Upper lobe of left lung (tissue), 6 donors: ENCODE measurements around the gene MANSC1. TPM values are rescaled to one million over a fixed set of nuclear protein-coding genes. Genes with fewer than 3 reads are reported as not detected.

Experiments
- ATAC-seq, 2 donors: fragments of 200-7000 bp; cut with Tn5 transposase; one replicate each; pipeline ENCODE4 v1.9.1; 2022; ENCODE audit warnings: mild to moderate bottlenecking in 2 of 2, moderate library complexity in 2 of 2; ENCODE audit not compliant: low FRiP score in 2 of 2
- DNase-seq, 2 donors: peaks; one replicate each; pipeline ENCODE4 v3.0.0-alpha.2; 2019 to 2020
- H3K27ac ChIP-seq, 4 donors: fragments of 200-600 bp; sonication (generic); one replicate each; pipeline ENCODE4 v1.5.1; 2016 to 2019
- H3K27me3 ChIP-seq, 4 donors: fragments of 200-600 bp; sonication (generic); one replicate each; pipeline ENCODE4 v1.5.1; 2017 to 2019
- H3K36me3 ChIP-seq, 4 donors: fragments of 200-600 bp; sonication (generic); one replicate each; pipeline ENCODE4 v1.5.1; 2016 to 2019
- H3K4me1 ChIP-seq, 4 donors: fragments of 200-600 bp; sonication (generic); one replicate each; pipeline ENCODE4 v1.5.1; 2018 to 2019
- H3K4me3 ChIP-seq, 4 donors: fragments of 200-600 bp; sonication (generic); one replicate each; pipeline ENCODE4 v1.5.1; 2017 to 2019; ENCODE audit warnings: mild to moderate bottlenecking in 2 of 4, moderate library complexity in 1 of 4
- H3K9me3 ChIP-seq, 4 donors: fragments of 200-600 bp; sonication (generic); one replicate each; pipeline ENCODE4 v1.5.1; 2018 to 2019
- EP300 ChIP-seq, 4 donors: sonication (generic); formaldehyde crosslinking; IDR thresholded peaks; one replicate each; pipeline ENCODE4 v1.5.1; 2017; ENCODE audit warnings: antibody characterized with exemption in 4 of 4, control low read depth in 2 of 4
- POLR2A ChIP-seq, 4 donors: fragments of 450-650 bp; IDR thresholded peaks; one replicate each; pipeline ENCODE4 v1.5.1; 2016 to 2017; ENCODE audit warnings: antibody characterized with exemption in 4 of 4, mild to moderate bottlenecking in 2 of 4
- POLR2AphosphoS5 ChIP-seq, 2 donors: sonication (generic); formaldehyde crosslinking; IDR thresholded peaks; one replicate each; pipeline ENCODE4 v1.5.1; 2017; ENCODE audit warnings: antibody characterized with exemption in 2 of 2
- WGBS, 2 donors: methylation state at CpG; one replicate each; pipeline ENCODE4 v1.1.5; 2017 to 2018; 5-methylcytosine and 5-hydroxymethylcytosine counted together
- total RNA-seq, 6 donors: library from RNA; depleted of rRNA in 4 of 6; stranded (reverse); fragments of >200 nt in 4 of 6; gene quantifications; one replicate each; pipeline versions ENCODE4 v1.1.0 to v1.2.1, GENCODE V29; 2016 to 2021
- TF ChIP-seq, protein P1 (sequence below), 6 experiments: fragments of 450-650 bp in 4 of 6; fragments of 200-600 bp in 2 of 6; sonication (generic) in 2 of 6; IDR thresholded peaks; one replicate each; pipeline ENCODE4 v1.5.1; 2016 to 2019; ENCODE audit warnings: antibody characterized with exemption in 6 of 6
- donor health status: DM: no; HTN: no; CAD: no; lungs with moderate emphysema.
- donor health status: DM: no; HTN: yes; CAD: no; lungs with severe emphysema.

MANSC1 gene
- total RNA-seq, 6 donors from 2014 or later, result 2.1 to 25.2 (median 14.0) TPM

GRCh38 chr12:12365931-12366431 lies 15.9 kb upstream of the MANSC1 start:
- DNase-seq, result no peak
- no peak overlapping the region for H3K27ac ChIP-seq
- no peaks in the 10 kb centered on the region for H3K9me3 ChIP-seq
- peaks cover 0 to 7% (median 2%) of the 10 kb centered on the region in 4 donors for H3K36me3 ChIP-seq
- no peaks in the 10 kb centered on the region for H3K4me1 ChIP-seq
- 55 to 57% methylated on average over 4 of the region's 4 CpGs for WGBS, 2 donors
- TF ChIP-seq EP300 (IDR thresholded peaks at IDR 0.05), result no peak
- TF ChIP-seq POLR2A (IDR thresholded peaks at IDR 0.05), result no peak
- no peak overlapping the region for H3K4me3 ChIP-seq
- no peaks in the 10 kb centered on the region for H3K27me3 ChIP-seq
- ATAC-seq, result peak in 1 of 2 donors; percentile 58

DNA sequence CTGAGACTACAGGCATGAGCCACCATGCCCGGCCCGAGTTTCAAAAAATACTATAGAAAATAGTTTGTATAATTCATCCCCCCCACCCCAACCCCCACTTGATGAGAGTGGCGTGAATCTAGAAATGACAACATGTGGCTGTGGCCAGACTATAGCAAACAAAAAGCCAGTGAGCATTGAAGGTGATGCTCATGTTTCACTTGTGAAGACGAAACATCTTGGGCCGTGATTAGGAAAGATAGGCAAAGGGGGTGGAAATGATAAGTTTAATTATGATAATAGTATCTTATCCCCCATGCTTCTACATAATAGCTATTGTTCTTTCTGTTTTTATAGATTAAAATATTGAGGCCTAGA lies 15.4 kb upstream of the MANSC1 start:
- Histone ChIP-seq H3K36me3 (peaks cover 0 to 7% (median 2%) of the 10 kb centered on the region in 4 donors), H3K4me1 (no peaks in the 10 kb centered on the region), H3K4me3 (no peak overlapping the region), H3K27ac (no peak overlapping the region), H3K27me3 (no peaks in the 10 kb centered on the region), H3K9me3 (no peaks in the 10 kb centered on the region)
- DNase-seq, result no peak
- ATAC-seq, result no peak
- 85 to 92% methylated on average over 5 of the region's 5 CpGs for WGBS, 2 donors
- TF ChIP-seq EP300 (IDR thresholded peaks at IDR 0.05) (no peak), POLR2AphosphoS5 (IDR thresholded peaks at IDR 0.05) (no peak), POLR2A (IDR thresholded peaks at IDR 0.05) (no peak)
- TF ChIP-seq, protein P1, sequence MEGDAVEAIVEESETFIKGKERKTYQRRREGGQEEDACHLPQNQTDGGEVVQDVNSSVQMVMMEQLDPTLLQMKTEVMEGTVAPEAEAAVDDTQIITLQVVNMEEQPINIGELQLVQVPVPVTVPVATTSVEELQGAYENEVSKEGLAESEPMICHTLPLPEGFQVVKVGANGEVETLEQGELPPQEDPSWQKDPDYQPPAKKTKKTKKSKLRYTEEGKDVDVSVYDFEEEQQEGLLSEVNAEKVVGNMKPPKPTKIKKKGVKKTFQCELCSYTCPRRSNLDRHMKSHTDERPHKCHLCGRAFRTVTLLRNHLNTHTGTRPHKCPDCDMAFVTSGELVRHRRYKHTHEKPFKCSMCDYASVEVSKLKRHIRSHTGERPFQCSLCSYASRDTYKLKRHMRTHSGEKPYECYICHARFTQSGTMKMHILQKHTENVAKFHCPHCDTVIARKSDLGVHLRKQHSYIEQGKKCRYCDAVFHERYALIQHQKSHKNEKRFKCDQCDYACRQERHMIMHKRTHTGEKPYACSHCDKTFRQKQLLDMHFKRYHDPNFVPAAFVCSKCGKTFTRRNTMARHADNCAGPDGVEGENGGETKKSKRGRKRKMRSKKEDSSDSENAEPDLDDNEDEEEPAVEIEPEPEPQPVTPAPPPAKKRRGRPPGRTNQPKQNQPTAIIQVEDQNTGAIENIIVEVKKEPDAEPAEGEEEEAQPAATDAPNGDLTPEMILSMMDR (IDR thresholded peaks at IDR 0.05), result no peak

DNA sequence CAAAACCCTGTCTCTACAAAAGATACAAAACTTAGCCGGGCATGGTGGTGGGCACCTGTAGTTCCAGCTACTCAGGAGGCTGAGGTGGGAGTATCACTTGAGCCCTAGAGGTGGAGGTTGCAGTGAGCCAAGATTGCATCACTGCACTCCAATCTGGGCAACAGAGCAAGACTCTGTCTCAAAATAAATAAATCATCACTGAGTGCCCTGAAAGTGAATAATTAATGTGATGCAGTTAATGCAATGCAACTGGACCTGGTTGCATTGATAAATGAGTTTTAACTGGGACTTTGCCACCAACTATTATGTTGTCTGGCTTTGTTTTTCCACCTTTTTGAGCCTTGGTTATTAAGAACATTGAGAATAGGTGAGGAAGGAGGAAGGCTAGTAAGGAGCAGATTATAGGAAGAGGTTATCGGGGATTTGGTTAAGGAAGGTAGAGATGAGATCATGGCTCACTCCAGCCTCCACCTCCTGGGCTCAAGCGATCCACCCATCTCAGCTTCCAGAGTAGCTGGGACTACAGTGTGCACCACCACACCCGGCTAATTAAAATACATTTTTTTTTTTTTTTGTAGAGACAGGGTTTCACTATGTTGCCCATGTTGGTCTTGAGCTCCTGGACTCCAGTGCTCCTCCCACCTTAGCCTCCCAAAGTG lies 14.9 kb upstream of the MANSC1 start:
- ATAC-seq, result no peak
- no peak overlapping the region for H3K4me3 ChIP-seq
- no peaks in the 10 kb centered on the region for H3K27me3 ChIP-seq
- TF ChIP-seq POLR2AphosphoS5 (IDR thresholded peaks at IDR 0.05) (no peak), EP300 (IDR thresholded peaks at IDR 0.05) (no peak), POLR2A (IDR thresholded peaks at IDR 0.05) (no peak)
- TF ChIP-seq, protein P1 (IDR thresholded peaks at IDR 0.05), result no peak
- DNase-seq, result no peak
- no peaks in the 10 kb centered on the region for H3K9me3 ChIP-seq
- H3K36me3 ChIP-seq, result peaks cover 0 to 7% (median 2%) of the 10 kb centered on the region in 4 donors
- 95 to 99% methylated on average over 4 of the region's 4 CpGs for WGBS, 2 donors
- no peaks in the 10 kb centered on the region for H3K4me1 ChIP-seq
- no peak overlapping the region for H3K27ac ChIP-seq

DNA sequence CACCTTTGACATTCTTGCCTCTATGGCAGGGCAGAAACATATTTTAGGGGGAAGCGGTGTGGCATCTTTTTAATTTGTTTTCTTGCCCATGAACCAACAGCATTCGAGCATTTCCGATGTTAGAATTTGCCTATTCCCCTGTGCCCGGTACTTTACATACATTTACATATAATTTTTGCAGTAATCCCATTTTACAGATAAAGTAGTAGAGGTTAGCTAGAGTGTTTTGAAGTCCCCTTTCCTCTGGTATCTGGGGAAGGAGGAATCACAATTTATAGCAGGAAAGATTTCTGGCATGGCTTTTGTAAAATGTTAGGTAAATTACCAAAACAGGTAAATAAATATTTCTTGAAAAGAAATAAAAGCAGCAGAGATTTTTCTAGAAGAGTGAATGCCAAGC lies 8.5 kb upstream of the MANSC1 start:
- DNase-seq, result no peak
- peak overlapping the region in 3 of 4 donors; percentile 96 to 98 (median 97) for H3K27ac ChIP-seq
- H3K27me3 ChIP-seq, result no peaks in the 10 kb centered on the region
- H3K4me3 ChIP-seq, result peak overlapping the region in 1 of 4 donors; percentile 87
- peaks cover 0 to 4% (median 0%) of the 10 kb centered on the region in 4 donors for H3K9me3 ChIP-seq
- WGBS, 2 donors, result 80 to 86% methylated on average over 4 of the region's 4 CpGs
- H3K36me3 ChIP-seq, result peaks cover 0 to 7% (median 0%) of the 10 kb centered on the region in 4 donors
- peaks cover 5 to 23% (median 15%) of the 10 kb centered on the region in 4 donors for H3K4me1 ChIP-seq
- ATAC-seq, result no peak
- TF ChIP-seq POLR2A (IDR thresholded peaks at IDR 0.05) (no peak), POLR2AphosphoS5 (IDR thresholded peaks at IDR 0.05) (no peak)

DNA sequence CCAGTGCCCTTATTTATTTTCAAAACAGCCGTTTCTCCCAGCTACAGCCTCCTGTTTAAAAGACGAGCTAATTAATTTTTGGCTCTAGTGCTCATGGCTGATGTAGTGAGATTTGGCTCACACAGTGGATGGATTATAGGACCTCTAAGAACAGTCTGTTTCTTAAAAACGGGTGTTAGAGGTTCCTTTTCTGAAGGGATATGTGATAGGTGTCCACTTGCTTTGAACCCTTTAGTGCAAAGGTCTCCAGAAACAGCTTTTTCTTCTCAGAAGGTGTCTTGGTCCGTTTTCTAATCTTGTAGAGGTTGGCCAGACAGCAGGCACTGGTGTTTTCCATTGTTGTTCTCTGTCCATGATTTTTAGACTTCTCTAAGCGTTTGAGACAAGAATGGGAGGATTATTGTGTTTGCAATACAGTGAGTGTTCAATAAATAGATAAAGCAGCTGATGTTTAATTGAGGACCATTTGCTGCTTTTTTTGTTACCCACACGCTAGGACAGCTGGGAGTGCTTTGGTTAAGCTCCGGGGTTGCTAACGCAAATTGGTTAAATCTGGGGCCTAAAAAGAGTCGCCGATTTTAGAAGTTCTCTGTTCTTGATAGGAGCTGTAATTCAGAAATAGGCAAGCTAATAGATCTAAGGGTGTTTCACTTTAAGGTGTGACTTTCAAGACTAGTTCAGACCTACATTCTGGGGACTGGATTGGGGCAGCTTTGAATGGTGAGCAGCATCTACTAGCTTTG lies 7.8 kb upstream of the MANSC1 start:
- H3K9me3 ChIP-seq, result peaks cover 0 to 4% (median 0%) of the 10 kb centered on the region in 4 donors
- H3K27ac ChIP-seq, result peak overlapping the region; percentile 96 to 99 (median 98)
- ATAC-seq, result no peak
- 24 to 29% methylated on average over 10 of the region's 10 CpGs for WGBS, 2 donors
- peaks cover 5 to 23% (median 15%) of the 10 kb centered on the region in 4 donors for H3K4me1 ChIP-seq
- H3K27me3 ChIP-seq, result no peaks in the 10 kb centered on the region
- peak overlapping the region; percentile 58 to 87 (median 71) for H3K4me3 ChIP-seq
- peaks cover 0 to 1% (median 0%) of the 10 kb centered on the region in 4 donors for H3K36me3 ChIP-seq
- no peak for TF ChIP-seq POLR2A (IDR thresholded peaks at IDR 0.05)
- DNase-seq, result no peak
